ENCODE measurements around the gene APOF. TPM values are rescaled to one million over a fixed set of nuclear protein-coding genes. Genes with fewer than 3 reads are reported as not detected.
"Not testable (repeated sequence)": the region's sequence is repeated elsewhere in the genome, so short reads cannot be mapped to it uniquely, and the experiment has no call there.

Gene APOF
- total RNA-seq, 1 experiment from 2014 or later, result not detected

DNA sequence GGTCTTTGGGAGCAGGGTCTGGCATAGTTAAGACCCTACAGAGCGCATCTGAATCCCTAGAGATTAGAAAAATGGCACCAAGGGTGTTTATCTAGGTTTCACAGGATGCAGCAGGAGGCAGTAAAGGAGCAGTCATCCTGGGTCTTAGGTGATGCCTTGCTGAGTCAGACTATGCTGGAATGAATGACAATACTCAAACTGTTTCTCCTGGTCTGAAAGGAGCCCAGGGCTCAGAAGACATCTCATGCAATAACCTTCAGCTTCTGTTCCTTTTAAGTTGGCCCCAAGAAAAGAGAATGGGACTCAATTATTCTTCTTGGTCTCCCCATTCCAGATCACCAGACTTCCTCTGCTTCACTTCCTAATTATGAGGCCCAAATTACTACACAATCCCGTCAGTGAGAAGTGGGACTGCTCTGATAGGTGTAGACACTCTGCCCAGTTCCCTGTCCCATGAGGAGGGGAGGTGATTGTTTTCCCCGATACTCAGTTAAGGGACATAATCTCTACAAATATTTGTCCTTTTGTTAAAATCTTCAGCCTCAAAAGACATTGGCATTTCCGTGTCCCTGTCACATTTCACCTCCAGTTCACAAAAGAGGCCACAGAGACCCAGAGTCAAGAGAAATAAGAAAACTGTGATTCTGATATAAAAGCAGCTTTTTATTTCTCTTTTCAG is 14.8 kb upstream of the APOF start:
- Histone ChIP-seq H3K4me3 (no peak overlapping the region), H3K9me3 (0 out of 2 replicates have a peak, but pooled peaks cover 3% of the 10 kb centered on the region), H3K36me3 (no peaks in the 10 kb centered on the region), H3K27me3 (no peaks in the 10 kb centered on the region)
- DNase-seq, result no peak

DNA sequence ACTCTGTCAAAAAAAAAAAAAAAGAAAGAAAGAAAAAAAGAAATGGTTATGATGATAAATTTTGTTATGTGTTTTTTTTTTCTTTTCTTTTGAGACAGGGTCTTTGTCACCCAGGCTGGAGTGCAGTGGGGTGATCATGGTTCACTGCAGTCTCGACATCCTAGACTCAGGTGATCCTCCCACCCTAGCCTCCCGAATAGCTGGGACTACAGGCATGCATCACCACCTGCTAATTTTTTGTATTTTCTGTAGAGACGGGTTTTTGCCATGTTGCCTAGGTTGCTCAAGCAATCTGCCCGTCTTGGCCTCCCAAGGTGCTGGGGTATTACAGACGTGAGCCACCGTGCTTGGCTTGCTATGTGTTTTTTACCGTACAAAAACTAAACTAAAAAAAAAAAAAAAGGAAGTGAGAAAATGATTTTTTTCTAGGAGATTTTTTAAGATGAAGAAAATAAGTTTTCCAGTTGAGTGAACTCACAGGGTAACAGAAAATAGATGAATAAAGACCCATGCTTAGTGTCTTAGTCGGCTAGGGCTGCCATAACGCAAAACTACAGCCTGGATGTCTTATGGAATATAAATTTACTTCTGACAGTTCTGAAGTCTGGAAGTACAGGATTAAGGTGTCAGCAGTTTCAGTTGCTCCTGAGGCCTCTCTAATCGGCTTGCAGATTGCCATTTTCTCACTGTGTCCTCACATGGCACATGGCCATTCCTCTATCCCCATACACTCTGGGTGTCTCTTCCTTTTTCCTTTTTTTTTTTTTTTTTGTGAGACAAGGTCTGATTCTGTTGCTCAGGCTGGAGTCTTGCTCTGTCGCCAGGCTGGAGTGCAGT is 13.2 kb upstream of the APOF start:
- Histone ChIP-seq H3K4me3 (no peak overlapping the region), H3K36me3 (no peaks in the 10 kb centered on the region), H3K27me3 (no peaks in the 10 kb centered on the region), H3K9me3 (0 out of 2 replicates have a peak, but pooled peaks cover 3% of the 10 kb centered on the region)
- DNase-seq, result no peak

DNA sequence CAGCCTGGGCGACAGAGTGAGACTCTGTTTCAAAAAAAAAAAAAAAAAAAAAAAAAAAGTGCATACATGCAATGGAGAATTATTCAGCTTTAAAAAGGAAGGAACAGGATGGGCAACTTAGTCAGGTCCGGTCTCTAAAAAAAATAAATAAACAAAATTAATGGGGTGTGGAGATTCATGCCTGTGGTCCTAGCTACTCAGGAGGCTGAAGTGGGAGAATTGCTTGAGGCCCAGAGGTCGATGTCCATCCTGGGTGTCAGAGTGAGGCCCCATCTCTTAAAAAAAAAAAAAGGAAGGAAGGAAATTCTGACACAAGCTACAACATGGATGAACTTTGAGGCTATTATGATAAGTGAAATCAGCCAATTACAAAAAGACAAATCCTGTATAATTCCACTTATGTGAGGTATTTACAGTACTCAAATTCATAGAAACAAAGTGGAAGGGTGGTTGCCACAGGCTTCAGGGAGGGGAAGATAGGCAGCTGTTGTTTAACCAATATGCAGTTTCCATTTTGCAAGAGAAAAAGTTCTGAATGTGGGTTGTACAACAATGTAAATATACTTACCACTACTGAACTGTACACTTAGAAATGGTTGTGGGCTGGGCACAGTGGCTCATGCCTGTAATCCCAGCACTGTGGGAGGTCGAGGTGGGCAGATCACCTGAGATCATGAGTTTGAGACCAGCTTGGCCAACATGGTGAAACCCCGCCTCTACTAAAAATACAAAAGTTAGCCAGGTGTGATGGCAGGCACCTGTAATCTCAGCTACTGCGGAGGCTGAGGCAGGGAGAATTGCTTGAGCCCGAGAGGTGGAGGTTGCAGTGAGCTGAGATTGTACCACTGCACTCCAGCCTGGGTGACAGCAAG is 12.3 kb upstream of the APOF start:
- 0 out of 2 replicates have a peak, but pooled peaks cover 3% of the 10 kb centered on the region for H3K9me3 ChIP-seq
- DNase-seq, result no peak
- no peak overlapping the region for H3K4me3 ChIP-seq
- H3K36me3 ChIP-seq, result no peaks in the 10 kb centered on the region
- H3K27me3 ChIP-seq, result no peaks in the 10 kb centered on the region

DNA sequence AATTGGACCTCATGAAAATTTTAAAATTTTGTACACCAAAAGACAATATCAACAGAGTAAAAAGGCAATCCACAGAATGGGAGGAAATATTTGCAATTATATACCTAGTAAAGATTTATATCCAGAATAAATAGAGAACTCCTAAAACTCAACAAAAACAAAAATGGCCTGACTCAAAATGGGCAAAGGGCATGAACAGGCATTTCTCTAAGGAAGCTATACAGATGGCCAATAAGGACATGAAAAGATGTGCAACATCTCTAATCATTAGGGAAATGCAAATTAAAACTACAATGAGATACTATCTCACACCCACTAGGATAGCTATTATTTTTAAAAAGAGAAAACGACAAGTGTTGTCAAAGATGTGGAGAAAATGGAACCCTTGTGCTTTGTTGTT is 10.9 kb upstream of the APOF start:
- Histone ChIP-seq H3K9me3 (0 out of 2 replicates have a peak, but pooled peaks cover 3% of the 10 kb centered on the region), H3K27me3 (no peaks in the 10 kb centered on the region), H3K4me3 (no peak overlapping the region), H3K36me3 (no peaks in the 10 kb centered on the region)
- DNase-seq, result no peak

DNA sequence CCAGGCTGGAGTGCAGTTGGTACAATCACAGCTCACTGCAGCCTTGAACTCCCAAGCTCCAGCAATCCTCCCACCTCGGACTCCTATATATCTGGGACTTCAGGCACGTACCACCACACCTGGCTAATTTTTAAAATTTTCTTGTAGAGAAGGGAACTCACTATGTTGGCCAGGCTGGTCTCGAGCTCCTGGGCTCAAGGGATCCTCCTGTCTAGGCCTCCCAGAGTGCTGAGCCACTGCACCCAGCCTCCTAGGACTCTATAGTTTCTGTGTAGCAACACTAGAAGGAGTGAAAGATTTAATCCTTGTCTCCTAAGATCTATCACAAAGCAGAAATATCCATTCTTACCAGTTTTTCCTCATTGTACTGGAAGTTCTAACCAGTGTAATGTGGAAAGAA is 4.3 kb upstream of the APOF start:
- DNase-seq, result no peak
- Histone ChIP-seq H3K4me3 (no peak overlapping the region), H3K9me3 (no peaks in the 10 kb centered on the region), H3K36me3 (no peaks in the 10 kb centered on the region), H3K27me3 (no peaks in the 10 kb centered on the region)

DNA sequence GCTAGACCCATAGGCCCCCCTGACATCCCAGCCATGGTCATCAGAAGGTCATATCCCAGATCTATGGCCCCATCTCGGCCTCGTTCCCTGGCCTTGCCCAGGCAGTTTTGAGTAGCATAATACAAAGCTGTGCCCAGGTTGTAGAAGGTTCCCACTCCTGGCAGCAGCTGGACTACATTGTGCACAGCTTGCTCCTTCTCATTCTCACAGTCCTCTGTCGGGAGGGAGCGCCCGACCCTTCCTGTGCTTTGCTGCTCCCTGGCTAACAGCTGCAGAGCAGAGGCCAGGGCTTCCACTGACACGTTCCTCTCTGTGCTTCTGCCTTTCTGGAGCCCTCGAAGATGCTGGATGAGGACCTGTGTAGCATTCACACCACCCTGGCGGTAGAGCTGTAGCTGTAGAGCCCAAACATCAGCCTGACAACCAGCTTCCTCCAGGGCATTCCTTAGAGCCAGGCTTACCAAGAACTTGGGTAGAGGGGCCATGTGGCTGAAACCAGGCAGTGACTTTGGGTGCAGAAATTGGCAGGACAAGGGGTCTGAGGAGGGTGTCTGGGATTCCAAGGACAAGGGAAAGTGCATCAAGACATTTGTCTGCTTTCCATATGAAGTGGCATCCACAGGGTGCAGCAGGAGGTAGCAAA is 1.0 kb downstream of the APOF start:
- H3K36me3 ChIP-seq, result no peaks in the 10 kb centered on the region
- no peak for DNase-seq
- no peaks in the 10 kb centered on the region for H3K9me3 ChIP-seq
- no peaks in the 10 kb centered on the region for H3K27me3 ChIP-seq
- no peak overlapping the region for H3K4me3 ChIP-seq

DNA sequence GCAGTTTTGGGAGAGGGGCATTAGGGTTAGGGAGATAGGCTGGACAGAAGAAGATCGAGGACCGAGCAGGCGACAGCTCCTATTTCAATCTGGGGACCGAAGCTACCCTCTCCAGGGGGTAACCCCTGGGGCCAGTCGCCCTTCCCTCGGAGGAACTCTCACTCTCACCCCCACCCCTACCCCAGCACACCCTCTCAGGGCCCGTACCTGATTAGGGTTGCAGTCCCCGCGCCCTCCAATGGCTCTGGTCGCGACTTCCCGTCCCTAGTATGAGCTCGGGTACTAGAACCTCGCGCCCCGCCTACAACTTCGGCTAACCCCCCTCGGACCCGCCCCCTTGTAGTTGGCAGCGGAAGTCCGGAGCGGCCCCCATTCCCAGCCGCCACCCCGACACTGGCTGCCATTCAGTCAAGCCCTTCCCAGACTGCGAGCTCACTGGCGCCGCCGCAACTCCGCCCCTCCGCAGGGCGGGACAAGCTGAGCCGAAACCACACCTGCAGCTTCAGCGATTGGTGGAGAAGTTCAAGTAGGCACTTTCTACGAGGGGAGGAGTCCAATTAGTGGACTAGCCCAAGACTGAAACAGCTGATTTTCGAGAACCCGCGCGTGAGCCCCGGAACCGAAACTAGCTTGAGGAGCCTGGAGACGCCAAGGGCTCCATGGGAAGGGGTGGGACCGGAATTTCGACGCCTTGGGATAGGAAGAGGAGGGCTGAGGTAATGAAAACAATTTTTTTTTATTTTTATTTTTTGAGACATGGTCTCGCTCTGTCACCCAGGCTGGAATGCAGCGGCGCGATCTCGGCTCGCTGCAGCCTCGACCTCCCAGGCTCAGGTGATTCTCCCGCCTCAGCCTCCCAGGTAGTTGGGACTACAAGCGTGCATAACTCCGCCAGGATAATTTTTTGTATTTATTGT is 2.5 kb downstream of the APOF start, which contains the start of gene STAT2:
STAT2 (minus strand) TSS at position 257 of the 917 bp plus-strand sequence. CDS start 3,536 bp downstream, outside the sequence.
- no peaks in the 10 kb centered on the region for H3K9me3 ChIP-seq
- peak; percentile 99 for DNase-seq
- peaks cover 13% of the 10 kb centered on the region; the same call in 1 of the 2 replicates for H3K36me3 ChIP-seq

DNA sequence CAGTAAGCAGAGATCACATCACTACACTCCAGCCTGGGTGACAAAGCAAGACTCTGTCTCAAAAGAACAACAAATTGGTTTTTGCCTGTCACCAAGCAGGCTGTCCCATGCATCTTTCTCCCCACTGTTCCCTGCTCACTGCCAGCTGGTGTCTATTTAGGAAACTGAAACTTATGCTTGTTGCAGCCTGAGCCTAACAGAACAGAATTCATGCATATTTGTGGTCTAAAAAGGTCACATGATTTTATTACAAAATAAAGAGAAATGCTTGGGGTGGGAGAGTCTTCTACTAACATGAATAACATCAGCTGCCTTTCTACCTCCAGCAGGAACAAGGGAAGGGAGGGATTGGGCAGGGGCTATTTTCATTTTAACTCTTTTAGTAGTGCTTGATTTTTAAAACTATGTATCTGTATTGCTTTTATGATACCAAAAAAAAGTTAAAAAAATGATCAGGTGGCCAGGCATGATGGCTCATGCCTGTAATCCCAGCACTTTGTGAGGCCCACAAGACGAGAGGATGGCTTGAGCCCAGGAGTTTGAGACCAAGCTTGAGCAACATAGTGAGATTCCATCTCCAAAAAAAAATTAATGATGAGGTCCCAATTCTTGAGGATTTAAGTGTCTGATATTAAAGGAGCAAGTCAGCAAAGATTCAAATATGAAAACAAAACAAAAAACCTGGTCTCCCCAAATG is 3.7 kb downstream of the APOF start:
- H3K9me3 ChIP-seq, result no peaks in the 10 kb centered on the region
- no peaks in the 10 kb centered on the region for H3K27me3 ChIP-seq
- H3K4me3 ChIP-seq, result peak overlapping the region; percentile 70
- peaks cover 16% of the 10 kb centered on the region; the same call in 1 of the 2 replicates for H3K36me3 ChIP-seq
- DNase-seq, result no peak

More for the DNA sequence above, 2.5 kb downstream of the APOF start, which contains the start of gene STAT2:
- Histone ChIP-seq H3K27me3 (no peaks in the 10 kb centered on the region), H3K4me3 (peak within 1 kb of the TSS; percentile 70)

DNA sequence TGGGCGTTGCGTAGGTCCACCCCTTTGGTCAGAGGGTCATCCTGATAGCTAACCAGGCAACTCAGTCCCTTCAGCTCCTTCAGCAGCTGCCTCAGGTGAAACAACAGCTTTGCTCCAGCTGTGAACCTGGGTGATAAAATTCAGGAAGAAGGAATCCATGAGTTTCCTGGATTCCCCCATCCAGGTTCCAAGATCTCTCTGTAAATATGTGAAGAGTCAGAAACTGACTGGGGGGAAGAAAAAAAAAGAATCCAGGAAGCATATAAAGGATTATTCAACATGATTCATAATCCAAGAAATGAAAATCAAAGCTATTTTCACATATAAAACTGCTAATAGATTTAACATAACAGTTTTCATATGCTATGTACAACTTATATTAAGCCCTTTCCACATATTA is 11.3 kb downstream of the APOF start:
- no peak overlapping the region for H3K4me3 ChIP-seq
- H3K9me3 ChIP-seq, result no peaks in the 10 kb centered on the region
- H3K36me3 ChIP-seq, result peaks cover 37% of the 10 kb centered on the region
- no peaks in the 10 kb centered on the region for H3K27me3 ChIP-seq
- DNase-seq, result no peak

DNA sequence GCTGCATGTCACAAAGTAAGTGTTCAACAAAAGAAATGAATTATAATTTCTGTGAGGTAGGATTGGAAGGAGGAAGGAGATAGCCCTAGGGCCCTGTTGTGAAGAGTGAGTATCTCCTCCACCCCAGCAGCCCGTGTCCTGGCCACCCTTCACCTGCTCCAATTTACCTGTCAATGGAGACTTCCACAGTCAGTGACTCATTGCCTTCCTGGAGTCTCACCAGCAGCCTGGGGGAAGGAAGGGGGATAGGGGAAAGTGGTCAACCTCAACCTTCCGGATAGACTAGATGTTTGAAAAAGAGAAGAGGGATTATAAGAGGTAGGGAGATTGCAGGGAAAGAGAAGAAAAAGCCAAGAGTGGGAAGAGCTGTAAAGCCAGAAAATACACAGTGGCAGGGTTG is 12.0 kb downstream of the APOF start:
- H3K36me3 ChIP-seq, result peaks cover 34% of the 10 kb centered on the region
- H3K4me3 ChIP-seq, result no peak overlapping the region
- H3K27me3 ChIP-seq, result no peaks in the 10 kb centered on the region
- H3K9me3 ChIP-seq, result no peaks in the 10 kb centered on the region
- DNase-seq, result no peak

DNA sequence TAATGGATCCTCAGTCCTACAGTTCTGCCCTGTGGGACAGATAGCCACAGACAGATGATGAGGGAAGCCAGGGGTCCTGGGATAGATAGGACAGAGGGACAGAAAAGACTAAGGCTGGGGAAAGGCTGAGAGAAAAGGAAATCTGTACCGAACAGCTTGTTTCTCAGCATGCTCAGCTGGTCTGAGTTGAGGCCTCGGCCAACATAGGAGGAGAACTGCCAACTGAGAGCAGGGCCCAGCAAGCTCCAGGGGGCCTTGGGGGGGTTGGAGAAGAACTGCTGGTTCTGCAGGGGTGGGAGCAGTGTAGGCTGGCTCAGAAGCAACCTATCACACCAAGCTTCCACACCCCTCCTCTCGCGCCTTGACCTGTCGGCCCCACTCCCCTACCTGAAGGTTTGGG is 13.9 kb downstream of the APOF start:
- no peak overlapping the region for H3K4me3 ChIP-seq
- H3K36me3 ChIP-seq, result peaks cover 28% of the 10 kb centered on the region
- DNase-seq, result no peak
- H3K27me3 ChIP-seq, result no peaks in the 10 kb centered on the region
- H3K9me3 ChIP-seq, result no peaks in the 10 kb centered on the region

DNA sequence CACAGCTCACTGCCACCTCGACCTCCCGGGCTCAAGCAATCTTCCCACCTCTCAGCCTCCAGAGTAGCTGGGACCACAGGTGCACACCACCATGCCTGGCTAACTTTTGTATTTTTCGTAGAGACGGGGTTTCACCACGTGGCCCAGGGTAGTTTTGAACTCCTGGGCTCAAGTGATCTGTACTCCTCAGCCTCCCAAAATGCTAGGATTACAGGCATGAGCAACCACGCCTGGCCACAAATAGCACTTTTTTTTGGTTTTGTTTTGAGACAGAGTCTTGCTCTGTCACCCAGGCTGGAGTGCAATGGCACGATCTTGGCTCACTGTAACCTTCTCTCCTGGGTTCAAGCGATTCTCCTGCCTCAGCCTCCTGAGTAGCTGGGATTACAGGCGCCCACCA is 15.4 kb downstream of the APOF start:
- H3K4me3 ChIP-seq, H3K9me3 ChIP-seq, H3K27me3 ChIP-seq, DNase-seq: not testable (repeated sequence)
- H3K36me3 ChIP-seq, result peaks cover 27% of the 10 kb centered on the region

DNA sequence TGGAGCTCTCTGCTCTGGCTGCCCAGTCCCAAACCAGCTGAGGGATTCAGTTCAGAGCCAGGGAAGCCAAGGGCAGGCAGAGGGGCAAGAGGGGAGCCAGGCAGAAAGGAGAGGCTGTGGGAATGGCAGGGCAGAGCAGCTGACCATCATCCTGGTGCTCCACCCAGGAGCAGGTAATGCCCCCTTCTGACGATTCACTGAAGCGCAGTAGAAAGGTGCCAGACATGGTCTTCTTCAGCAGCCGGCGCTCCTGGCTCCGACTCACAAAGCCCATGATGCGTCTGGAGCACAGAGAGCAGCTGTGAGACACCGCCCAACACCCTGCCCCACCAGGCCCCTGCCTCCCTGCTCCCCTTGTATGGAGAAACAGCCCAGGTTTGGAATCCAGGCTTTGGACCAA is 16.0 kb downstream of the APOF start:
- Histone ChIP-seq H3K4me3 (no peak overlapping the region), H3K9me3 (no peaks in the 10 kb centered on the region), H3K27me3 (no peaks in the 10 kb centered on the region), H3K36me3 (peaks cover 27% of the 10 kb centered on the region)
- peak; percentile 14 for DNase-seq

DNA sequence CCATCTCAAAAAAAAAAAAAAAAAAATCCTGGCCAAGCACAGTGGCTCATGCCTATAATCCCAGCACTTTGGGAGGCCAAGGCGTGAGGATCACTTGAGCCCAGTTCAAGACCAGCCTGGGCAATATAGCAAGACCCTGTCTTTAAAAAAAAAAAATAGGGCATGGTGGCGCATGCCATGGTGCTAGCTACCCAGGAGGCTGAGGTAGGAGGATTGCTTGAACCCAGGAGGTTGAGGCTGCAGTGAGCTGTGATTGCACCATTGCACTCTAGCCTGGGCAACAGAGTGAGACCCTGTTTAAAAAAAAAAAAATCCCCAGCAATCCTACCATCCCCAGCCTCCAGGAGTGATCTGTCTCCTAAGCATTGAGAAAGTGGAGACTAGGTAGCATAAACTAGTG is 20.4 kb downstream of the APOF start:
- H3K36me3 ChIP-seq, result peaks cover 11% of the 10 kb centered on the region
- not testable (repeated sequence) for H3K27me3 ChIP-seq, DNase-seq, H3K4me3 ChIP-seq, H3K9me3 ChIP-seq

DNA sequence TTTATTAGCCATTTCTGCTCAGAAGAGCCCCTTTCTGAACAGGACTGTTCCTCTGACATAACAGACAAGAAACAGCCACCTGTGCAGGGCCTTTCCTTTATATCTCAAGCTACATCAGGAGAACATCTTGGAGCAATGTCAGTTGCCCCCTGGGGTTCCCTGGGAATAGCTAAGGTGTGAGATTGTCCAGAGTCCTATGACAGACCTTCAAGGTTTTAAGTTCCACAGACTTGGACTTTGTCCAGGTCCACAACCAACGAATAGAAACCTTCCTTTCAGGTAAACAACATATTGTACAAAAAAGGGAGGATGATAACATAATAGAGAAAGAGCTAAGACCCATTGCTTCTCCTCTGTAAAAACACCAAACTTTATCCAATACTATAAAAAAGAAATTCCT is 21.0 kb downstream of the APOF start:
- no peaks in the 10 kb centered on the region for H3K27me3 ChIP-seq

More for the DNA sequence above, 21.0 kb downstream of the APOF start:
- no peak for DNase-seq
- no peak overlapping the region for H3K4me3 ChIP-seq
- no peaks in the 10 kb centered on the region for H3K9me3 ChIP-seq
- H3K36me3 ChIP-seq, result peaks cover 11% of the 10 kb centered on the region

Data from MG63 (cell line).